HS-27A (cell line): ENCODE measurements around the gene HIVEP3.
A peak's percentile ranks its signal among the peaks of the same experiment; 100 is the strongest.

Experiments
- DNase-seq: peaks from one replicate; pipeline ENCODE4 v3.0.0-alpha.2; 2012; ENCODE audit warnings: low read depth, missing footprints

Gene HIVEP3

DNA sequence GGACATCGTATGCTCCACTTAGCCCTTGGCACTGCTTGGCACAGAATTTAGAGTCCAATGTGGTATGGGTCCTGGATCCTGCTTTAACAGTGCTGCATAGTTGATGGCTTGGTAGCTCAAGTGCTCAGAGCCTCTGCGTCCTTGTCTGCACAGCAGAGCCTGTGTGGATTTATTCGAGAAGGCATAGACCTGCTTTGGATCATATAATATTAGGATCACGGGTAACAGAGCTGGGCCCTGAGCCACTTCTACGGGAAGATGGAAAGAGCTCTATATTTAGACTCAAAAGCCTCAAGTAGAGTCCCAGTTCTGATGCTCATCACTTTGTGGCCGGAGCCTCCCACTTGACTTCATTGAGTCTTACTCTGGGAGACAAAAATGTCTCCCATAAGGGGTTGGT lies 269.9 kb downstream of the HIVEP3 start:
- DNase-seq, result no peak

DNA sequence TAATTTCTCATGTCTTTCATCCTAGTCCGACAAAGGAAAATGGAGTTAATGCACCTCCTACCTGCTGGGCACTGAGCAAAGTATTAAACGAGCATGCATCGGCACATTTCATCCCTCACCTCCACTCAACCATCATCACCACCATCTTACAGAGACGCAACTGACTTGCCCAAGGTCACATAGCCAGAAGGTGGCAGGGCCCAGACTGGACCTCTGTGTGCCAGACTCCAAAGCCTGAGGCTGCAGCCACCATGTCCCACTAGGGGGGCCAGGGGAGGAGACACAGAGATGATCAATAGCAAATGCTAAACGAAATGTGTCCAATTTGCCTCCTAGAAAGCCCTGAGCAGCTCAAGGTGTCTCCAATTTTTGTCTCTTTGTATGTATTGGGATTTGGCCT lies 270.5 kb downstream of the HIVEP3 start:
- DNase-seq, result no peak

- DNase-seq, result no peak
These were observed 271.2 kb downstream of the HIVEP3 start for GRCh38 chr1:41647221-41648135.

DNA sequence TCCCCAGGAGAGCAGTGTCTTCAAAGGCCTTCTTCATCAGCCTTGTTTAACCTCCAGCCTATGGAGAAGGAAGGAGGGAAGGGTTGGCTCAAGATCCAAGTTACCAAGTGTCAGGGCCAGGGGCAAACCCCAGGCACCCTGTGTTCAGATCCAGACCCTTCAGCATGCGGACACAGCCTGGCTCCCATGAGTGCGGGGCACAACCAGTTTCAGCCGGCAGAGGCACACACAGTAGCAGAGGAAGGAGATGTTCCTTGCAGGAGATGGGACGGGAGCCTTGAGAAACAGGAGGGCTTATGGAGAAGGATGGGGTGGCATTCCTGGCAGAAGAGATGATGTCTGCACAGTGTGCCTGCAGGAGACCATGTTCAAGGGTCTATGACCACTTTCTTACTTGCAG lies 272.5 kb downstream of the HIVEP3 start:
- no peak for DNase-seq

GRCh38 chr1:41645062-41645461 lies 273.7 kb downstream of the HIVEP3 start:
- no peak for DNase-seq

GRCh38 chr1:41642922-41643821 lies 275.6 kb downstream of the HIVEP3 start:
- no peak for DNase-seq

DNA sequence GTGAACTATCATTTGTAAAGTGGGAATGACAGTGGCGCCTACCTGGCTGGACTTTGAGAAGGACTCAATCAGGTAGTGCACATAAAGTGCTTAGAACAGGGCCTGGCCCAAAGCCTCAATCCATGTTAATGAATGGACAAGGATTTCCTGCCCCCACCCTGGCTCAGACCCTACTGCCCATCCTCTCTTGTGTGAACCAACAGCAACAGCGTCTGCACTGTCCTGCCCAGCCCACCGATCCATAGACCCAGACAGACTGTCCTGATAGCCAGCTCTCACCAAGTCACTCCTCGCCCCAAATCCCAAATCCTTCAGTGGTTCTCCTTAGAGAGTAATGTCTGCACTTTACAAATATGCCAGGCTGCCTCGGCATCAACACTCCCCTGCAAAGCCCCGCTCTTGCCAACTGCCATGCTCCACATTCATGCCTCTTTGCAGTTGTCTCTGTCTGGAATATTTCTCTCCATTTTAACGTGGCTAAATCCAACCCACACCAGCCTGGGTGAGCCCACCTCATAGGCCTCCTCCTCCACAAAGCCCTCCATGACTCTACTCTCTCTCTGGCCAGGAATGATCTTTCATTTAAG lies 276.7 kb downstream of the HIVEP3 start:
- no peak for DNase-seq

DNA sequence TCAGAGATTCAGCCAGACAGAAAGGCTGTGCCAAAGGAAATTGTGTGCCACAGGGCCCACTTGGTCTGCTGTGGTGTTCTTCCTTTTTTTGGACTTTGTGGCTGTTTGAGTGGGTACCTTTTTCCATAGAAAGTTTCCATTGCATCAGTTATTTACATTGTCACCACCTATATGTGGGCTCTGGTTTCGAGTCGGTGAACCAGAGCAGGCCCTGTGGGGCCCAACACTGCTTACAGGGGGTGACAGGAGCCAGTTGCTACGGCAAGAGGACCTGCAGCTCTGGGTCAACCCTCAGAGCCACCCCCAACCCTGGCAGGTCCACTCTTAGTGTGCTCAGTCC lies 277.3 kb downstream of the HIVEP3 start:
- DNase-seq, result no peak

GRCh38 chr1:41640756-41641474 lies 277.8 kb downstream of the HIVEP3 start:
- no peak for DNase-seq

DNA sequence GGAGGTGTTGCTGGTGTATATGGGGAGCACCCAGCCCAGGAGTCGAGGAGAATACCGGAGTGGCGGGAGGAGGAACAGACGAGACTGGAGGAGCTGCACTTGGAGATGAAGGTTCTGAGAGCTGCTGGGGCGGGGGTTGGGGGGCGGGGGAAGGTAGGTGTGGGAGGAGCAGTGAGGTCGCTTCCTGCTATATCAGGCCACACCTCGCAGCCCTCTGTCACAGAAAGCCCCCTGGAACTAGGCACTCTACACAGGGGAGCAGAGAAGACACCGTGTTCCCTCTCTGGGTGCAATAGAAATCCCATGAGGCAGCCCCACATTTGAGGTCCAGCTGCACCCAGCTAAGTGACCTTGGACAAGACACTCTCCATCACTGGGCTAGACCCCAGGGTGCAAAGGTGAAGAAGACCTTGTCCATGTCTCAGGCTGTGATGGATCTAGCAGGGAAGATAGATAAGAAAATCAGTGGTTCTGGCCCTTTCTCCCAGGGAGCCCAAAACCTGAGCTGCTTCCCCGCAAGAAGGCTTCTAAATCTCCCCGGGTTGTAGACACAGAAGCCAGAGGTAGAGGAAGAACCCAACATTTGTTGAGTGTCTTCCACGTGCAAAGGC lies 278.5 kb downstream of the HIVEP3 start:
- no peak for DNase-seq

- DNase-seq, result no peak
These were observed 279.3 kb downstream of the HIVEP3 start for GRCh38 chr1:41639332-41639936.

GRCh38 chr1:41638086-41639024 lies 280.4 kb downstream of the HIVEP3 start:
- DNase-seq, result no peak

DNA sequence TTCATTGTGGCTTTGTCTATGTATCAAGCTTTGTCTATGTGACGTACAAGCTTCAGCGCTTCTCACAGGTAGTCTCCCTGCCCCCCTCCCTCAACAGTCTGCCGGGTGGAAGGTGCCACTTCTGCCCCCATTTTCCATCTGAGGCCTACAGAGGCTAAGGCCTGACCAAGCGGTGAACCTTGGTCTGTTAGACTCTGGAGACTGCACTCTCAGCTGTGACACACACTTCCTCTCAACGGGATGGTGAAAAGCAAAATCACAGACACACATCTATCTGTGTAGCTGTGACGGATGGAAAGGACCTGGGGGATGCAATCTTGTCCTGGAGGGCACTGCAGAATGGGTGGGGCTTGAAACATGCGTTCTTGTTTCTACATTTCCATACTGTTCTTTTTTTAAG lies 281.4 kb downstream of the HIVEP3 start:
- no peak for DNase-seq

DNA sequence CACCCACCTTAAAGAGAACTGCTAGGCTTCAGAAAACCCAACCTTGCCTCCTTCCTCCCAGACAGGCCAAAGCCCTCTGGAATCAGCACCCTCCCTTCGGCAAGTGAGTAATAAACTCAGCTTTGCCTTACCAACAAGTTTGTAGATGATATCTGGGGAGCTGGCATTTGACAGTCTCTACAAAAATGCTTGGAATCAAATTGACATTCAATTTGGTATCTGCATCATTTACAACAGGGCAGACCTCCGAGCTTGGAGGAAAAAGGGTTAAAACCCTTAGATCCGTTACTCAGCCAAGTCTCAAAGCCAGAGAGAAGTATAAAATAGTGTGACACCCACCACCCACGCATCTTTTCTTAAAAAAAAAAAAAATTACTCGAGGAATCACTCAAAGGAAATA lies 285.0 kb downstream of the HIVEP3 start:
- DNase-seq, result peak; percentile 84

DNA sequence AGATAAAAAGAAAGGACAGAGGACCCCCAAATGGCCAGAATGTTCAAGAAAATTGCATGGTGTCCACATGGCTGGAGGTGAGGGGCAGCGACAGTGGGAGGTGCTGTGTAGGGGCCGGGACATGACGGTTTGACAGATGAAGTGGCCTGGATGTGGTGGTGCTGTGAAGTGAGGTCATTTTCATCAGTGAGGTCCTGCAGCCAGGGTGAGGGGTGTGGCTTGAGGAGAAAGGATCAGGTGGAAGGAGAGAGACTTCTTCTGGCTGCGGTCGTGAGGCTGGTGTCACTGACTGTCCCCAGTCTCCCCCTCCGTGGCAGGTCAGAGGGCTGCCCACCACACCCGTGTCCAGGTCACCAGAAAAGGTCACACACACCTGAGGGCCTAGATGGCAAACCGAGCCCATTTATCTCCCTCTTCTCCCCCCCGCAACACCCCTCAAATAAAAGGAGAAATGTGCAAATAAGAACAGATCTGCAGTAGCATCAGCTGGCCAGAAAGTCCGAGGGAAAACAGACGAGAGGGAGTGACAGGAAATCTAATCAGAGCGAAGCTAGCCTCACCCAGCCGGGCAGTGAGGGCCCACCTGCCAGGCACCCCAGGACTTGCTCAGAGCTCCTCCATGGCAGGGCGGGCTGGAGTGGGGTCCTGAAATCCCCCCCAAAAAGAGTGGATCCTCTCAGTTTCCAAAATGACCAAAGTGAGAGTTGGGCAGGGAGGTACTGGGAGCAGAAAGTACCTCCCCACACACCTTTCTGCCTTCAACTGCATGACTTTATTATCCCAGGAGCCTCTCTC lies 285.7 kb downstream of the HIVEP3 start:
- DNase-seq, result no peak

DNA sequence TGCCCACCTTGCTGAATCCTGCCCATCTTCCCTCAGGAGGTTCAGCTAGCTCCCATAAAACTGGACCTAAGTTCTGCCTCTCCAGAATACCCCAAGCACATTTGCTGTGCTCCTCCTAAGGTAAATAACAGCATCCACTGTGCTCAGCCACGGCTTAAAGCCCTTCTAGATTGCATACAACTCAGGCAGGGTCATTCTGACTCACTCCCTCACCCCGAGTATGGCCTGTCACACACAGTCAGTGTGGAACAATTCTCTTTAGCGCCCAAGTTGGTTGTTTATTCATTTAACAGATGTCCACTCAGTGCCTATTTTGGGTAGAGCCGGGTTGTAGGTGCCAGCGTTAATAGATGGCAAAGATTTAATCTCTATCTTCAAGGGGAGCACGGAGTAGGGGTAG lies 286.8 kb downstream of the HIVEP3 start:
- DNase-seq, result peak; percentile 79

DNA sequence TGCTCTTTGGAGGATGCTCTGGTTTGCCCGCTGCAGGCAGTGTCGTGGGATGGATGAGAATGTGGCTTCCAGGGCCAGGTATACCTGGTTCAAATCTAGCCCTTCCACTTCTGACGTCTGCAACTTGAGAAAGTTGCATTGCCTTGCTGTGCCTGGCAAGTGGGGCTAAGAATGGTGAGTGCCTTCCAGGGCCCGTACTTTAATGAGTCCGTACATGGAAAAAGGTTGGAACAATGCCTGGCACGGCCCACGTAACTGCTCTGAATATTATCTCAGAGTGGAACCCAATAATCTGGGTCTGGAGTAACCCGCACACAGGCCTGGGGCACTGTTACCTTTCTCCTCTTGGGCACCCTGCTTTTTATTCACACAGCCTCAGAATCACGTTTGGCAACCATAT lies 287.6 kb downstream of the HIVEP3 start:
- DNase-seq, result no peak

DNA sequence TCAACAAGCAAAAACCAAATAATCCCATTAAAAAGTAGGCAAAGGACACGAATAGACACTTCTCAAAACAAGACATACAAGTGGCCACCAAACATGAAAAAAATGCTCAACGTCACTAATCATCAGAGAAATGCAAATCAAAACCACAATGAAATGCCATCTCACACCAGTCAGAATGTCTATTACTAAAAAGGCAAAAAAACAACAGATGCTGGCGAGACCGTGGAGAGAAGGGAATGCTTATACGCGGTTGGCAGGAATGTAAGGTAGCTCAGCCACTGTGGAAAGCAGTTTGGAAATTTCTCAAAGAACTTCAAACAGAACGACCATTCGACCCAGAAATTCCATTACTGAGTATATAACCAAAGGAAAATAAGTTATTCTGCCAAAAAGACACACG lies 289.2 kb downstream of the HIVEP3 start:
- DNase-seq, result peak; percentile 96

GRCh38 chr1:41629141-41629540 lies 289.6 kb downstream of the HIVEP3 start:
- peak; percentile 89 for DNase-seq
